H9 (cell line): ENCODE data around the gene TADA1. TPM values are rescaled to one million over a fixed set of nuclear protein-coding genes. Genes with fewer than 3 reads are reported as not detected.

Source experiments
- DNase-seq: peaks from one replicate; pipeline ENCODE4 v3.0.0-alpha.2; 2017
- H2AFZ ChIP-seq: one replicate; pipeline ENCODE4 v1.6.1; 2013; ENCODE audit warnings: mild to moderate bottlenecking, low read length, control low read depth, moderate library complexity
- H2AK5ac ChIP-seq: 2 replicates; pipeline ENCODE4 v1.6.1; 2013; ENCODE audit warnings: low read length, control low read depth, mixed read lengths; ENCODE audit not compliant: insufficient read length
- H2BK120ac ChIP-seq: one replicate; pipeline ENCODE4 v1.6.1; 2013; ENCODE audit warnings: low read depth, mild to moderate bottlenecking, low read length, control low read depth, inconsistent platforms; ENCODE audit not compliant: poor library complexity, severe bottlenecking
- H2BK12ac ChIP-seq: 2 replicates; pipeline ENCODE4 v1.6.1; 2013; ENCODE audit warnings: low read length, control low read depth, mixed read lengths, low read depth; ENCODE audit not compliant: insufficient read length
- H2BK15ac ChIP-seq: 2 replicates; pipeline ENCODE4 v1.6.1; 2013; ENCODE audit warnings: low read depth, low read length, control low read depth
- H2BK20ac ChIP-seq: one replicate; pipeline ENCODE4 v1.6.1; 2013; ENCODE audit warnings: low read depth, mild to moderate bottlenecking, low read length, control low read depth, inconsistent platforms; ENCODE audit not compliant: poor library complexity, severe bottlenecking
- H2BK5ac ChIP-seq: 2 replicates; pipeline ENCODE4 v1.6.1; 2013; ENCODE audit warnings: low read length, control low read depth, mixed read lengths; ENCODE audit not compliant: insufficient read length
- H3K14ac ChIP-seq: 2 replicates; pipeline ENCODE4 v1.6.1; 2013; ENCODE audit warnings: low read length, control low read depth; ENCODE audit not compliant: insufficient read depth
- H3K18ac ChIP-seq: 2 replicates; pipeline ENCODE4 v1.6.1; 2013; ENCODE audit warnings: low read depth, mild to moderate bottlenecking, mixed read lengths, low read length, control low read depth; ENCODE audit not compliant: insufficient read length
- H3K23ac ChIP-seq: 2 replicates; pipeline ENCODE4 v1.6.1; 2013; ENCODE audit warnings: low read length, control low read depth, mixed read lengths, low read depth; ENCODE audit not compliant: insufficient read length
- H3K23me2 ChIP-seq: 2 replicates; pipeline ENCODE4 v1.6.1; 2013; ENCODE audit warnings: low read depth, mild to moderate bottlenecking, mixed read lengths, low read length, control low read depth; ENCODE audit not compliant: insufficient read length, poor library complexity, severe bottlenecking
- H3K27ac ChIP-seq: 2 replicates; pipeline ENCODE4 v1.5.1; 2013; ENCODE audit warnings: low read length, control low read depth, mixed read lengths, low read depth; ENCODE audit not compliant: insufficient read length
- H3K27me3 ChIP-seq: 2 replicates; pipeline ENCODE4 v1.6.1; 2013; ENCODE audit warnings: low read length, control low read depth, inconsistent platforms; ENCODE audit not compliant: insufficient read depth
- H3K4ac ChIP-seq: 2 replicates; pipeline ENCODE4 v1.6.1; 2013; ENCODE audit warnings: low read depth, mild to moderate bottlenecking, control low read depth, inconsistent platforms, low read length, moderate library complexity
- H3K4me1 ChIP-seq: 2 replicates; pipeline ENCODE4 v1.6.1; 2013; ENCODE audit warnings: low read length, control low read depth, inconsistent platforms; ENCODE audit not compliant: insufficient read depth
- H3K4me2 ChIP-seq: 2 replicates; pipeline ENCODE4 v1.6.1; 2013; ENCODE audit warnings: low read length, control low read depth, mixed read lengths; ENCODE audit not compliant: insufficient read length, insufficient read depth
- H3K56ac ChIP-seq: 2 replicates; pipeline ENCODE4 v1.6.1; 2013; ENCODE audit warnings: low read depth, mild to moderate bottlenecking, mixed read lengths, low read length, control low read depth; ENCODE audit not compliant: insufficient read length
- H3K79me1 ChIP-seq: 2 replicates; pipeline ENCODE4 v1.6.1; 2013; ENCODE audit warnings: low read depth, mild to moderate bottlenecking, moderate library complexity, low read length, control low read depth, inconsistent platforms; ENCODE audit not compliant: insufficient read depth, poor library complexity, severe bottlenecking
- H3K79me2 ChIP-seq: 2 replicates; pipeline ENCODE4 v1.6.1; 2013; ENCODE audit warnings: low read length, control low read depth, inconsistent platforms; ENCODE audit not compliant: insufficient read depth
- H3K9ac ChIP-seq: 2 replicates; pipeline ENCODE4 v1.6.1; 2013; ENCODE audit warnings: low read length, control low read depth, mixed read lengths; ENCODE audit not compliant: insufficient read length; ENCODE audit errors: extremely low read depth
- H3K9me3 ChIP-seq: one replicate; pipeline ENCODE4 v1.6.1; 2013; ENCODE audit warnings: low read depth, low read length, inconsistent platforms; ENCODE audit not compliant: control insufficient read depth
- H3T11ph ChIP-seq: one replicate; pipeline ENCODE4 v1.6.1; 2013; ENCODE audit warnings: mild to moderate bottlenecking, low read length, control low read depth, inconsistent platforms
- H4K20me1 ChIP-seq: one replicate; pipeline ENCODE4 v1.6.1; 2013; ENCODE audit not compliant: control insufficient read depth, insufficient read length, insufficient read depth
- H4K5ac ChIP-seq: 2 replicates; pipeline ENCODE4 v1.6.1; 2013; ENCODE audit warnings: low read depth, mild to moderate bottlenecking, mixed read lengths, low read length, control low read depth; ENCODE audit not compliant: insufficient read length
- H4K8ac ChIP-seq: replicated peaks from 2 replicates; pipeline ENCODE4 v1.6.1; 2013; ENCODE audit warnings: low read length, control low read depth, mixed read lengths, low read depth; ENCODE audit not compliant: insufficient read length
- H4K91ac ChIP-seq: 2 replicates; pipeline ENCODE4 v1.6.1; 2013; ENCODE audit warnings: low read depth, mild to moderate bottlenecking, moderate library complexity, mixed read lengths, low read length, control low read depth; ENCODE audit not compliant: insufficient read length
- H3K27ac Mint-ChIP-seq, 3 experiments: 2 replicates in 2 of 3; 3 replicates in 1 of 3; pipeline ENCODE4 v1.8.0; 2020 to 2021; ENCODE audit warnings: mixed read lengths in 3 of 3, mild to moderate bottlenecking in 1 of 3, moderate library complexity in 1 of 3
- H3K27me3 Mint-ChIP-seq: 2 replicates; pipeline ENCODE4 v1.8.0; 2021; ENCODE audit warnings: low read depth, mild to moderate bottlenecking, moderate library complexity, mixed read lengths
- H3K36me3 Mint-ChIP-seq, 3 experiments: 2 replicates in 2 of 3; 3 replicates in 1 of 3; pipeline ENCODE4 v1.8.0; 2020 to 2021; ENCODE audit warnings: low read depth in 3 of 3, mixed read lengths in 3 of 3; ENCODE audit not compliant: insufficient read depth in 1 of 3
- H3K4me1 Mint-ChIP-seq, 2 experiments: 2 replicates each; pipeline ENCODE4 v1.8.0; 2020; ENCODE audit warnings: mixed read lengths in 2 of 2
- H3K4me3 Mint-ChIP-seq, 2 experiments: 2 replicates in 1 of 2; 3 replicates in 1 of 2; pipeline ENCODE4 v1.8.0; 2020 to 2021; ENCODE audit warnings: mild to moderate bottlenecking in 2 of 2, mixed read lengths in 2 of 2, moderate library complexity in 1 of 2
- H3K9me3 Mint-ChIP-seq, 2 experiments: 2 replicates in 1 of 2; 3 replicates in 1 of 2; pipeline ENCODE4 v1.8.0; 2020; ENCODE audit warnings: mild to moderate bottlenecking in 2 of 2, mixed read lengths in 2 of 2, moderate library complexity in 1 of 2
- WGBS: extraction: QIAGEN DNeasy Blood & Tissue Kit; methylation state at CpG from one replicate; pipeline ENCODE4 v1.1.7; 2013; ENCODE audit warnings: missing lambda C conversion rate, low lambda C conversion rate, mixed read lengths; ENCODE audit not compliant: insufficient read length; ENCODE audit errors: extremely low coverage; 5-methylcytosine and 5-hydroxymethylcytosine counted together
- total RNA-seq: library from RNA; stranded (reverse); gene quantifications from 2 replicates; pipeline ENCODE4 v1.2.1, GENCODE V29; 2021
- TF ChIP-seq, protein P1 (sequence below): fragments of 200-600 bp; sonication (generic); conservative IDR thresholded peaks from 3 replicates; pipeline ENCODE4 v1.8.0; 2021; ENCODE audit warnings: antibody characterized with exemption, mild to moderate bottlenecking

TADA1 gene
- total RNA-seq, 1 experiment from 2014 or later: 20.7 TPM

GRCh38 chr1:166895766-166896165, 19.7 kb upstream of the TADA1 start:
- H2BK20ac ChIP-seq: no peak overlapping the region
- no peak overlapping the region for H3K56ac ChIP-seq
- no peak overlapping the region for H4K8ac ChIP-seq
- H3K79me2 ChIP-seq: no peaks in the 10 kb centered on the region
- Mint-ChIP-seq H3K27ac (no peak overlapping the region), H3K4me3 (no peak overlapping the region), H3K36me3 (peaks cover 2 to 14% (median 9%) of the 10 kb centered on the region in 3 experiments; a peak in 6 of 7 replicates), H3K9me3 (peaks cover 18 to 24% of the 10 kb centered on the region in 2 experiments), H3K27me3 (peaks cover 6% of the 10 kb centered on the region), H3K4me1 (no peaks in the 10 kb centered on the region)
- no peak overlapping the region for H2AK5ac ChIP-seq
- no peak overlapping the region for H2BK15ac ChIP-seq
- TF ChIP-seq, protein P1, sequence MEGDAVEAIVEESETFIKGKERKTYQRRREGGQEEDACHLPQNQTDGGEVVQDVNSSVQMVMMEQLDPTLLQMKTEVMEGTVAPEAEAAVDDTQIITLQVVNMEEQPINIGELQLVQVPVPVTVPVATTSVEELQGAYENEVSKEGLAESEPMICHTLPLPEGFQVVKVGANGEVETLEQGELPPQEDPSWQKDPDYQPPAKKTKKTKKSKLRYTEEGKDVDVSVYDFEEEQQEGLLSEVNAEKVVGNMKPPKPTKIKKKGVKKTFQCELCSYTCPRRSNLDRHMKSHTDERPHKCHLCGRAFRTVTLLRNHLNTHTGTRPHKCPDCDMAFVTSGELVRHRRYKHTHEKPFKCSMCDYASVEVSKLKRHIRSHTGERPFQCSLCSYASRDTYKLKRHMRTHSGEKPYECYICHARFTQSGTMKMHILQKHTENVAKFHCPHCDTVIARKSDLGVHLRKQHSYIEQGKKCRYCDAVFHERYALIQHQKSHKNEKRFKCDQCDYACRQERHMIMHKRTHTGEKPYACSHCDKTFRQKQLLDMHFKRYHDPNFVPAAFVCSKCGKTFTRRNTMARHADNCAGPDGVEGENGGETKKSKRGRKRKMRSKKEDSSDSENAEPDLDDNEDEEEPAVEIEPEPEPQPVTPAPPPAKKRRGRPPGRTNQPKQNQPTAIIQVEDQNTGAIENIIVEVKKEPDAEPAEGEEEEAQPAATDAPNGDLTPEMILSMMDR: no peak
- H3K23ac ChIP-seq: no peak overlapping the region
- no peak overlapping the region for H2BK12ac ChIP-seq
- DNase-seq: no peak
- no peak overlapping the region for H2BK120ac ChIP-seq
- H2AFZ ChIP-seq: no peak overlapping the region
- no peak overlapping the region for H2BK5ac ChIP-seq
- H3K27me3 ChIP-seq: no peaks in the 10 kb centered on the region
- H3K9ac ChIP-seq: no peak overlapping the region
- H3K79me1 ChIP-seq: no peaks in the 10 kb centered on the region
- H3K4me1 ChIP-seq: no peaks in the 10 kb centered on the region
- no peaks in the 10 kb centered on the region for H4K20me1 ChIP-seq
- H4K5ac ChIP-seq: no peak overlapping the region
- no CpG with 5 or more reads among the region's 4 CpGs for WGBS
- no peak overlapping the region for H3K4me2 ChIP-seq
- H3K9me3 ChIP-seq: no peaks in the 10 kb centered on the region
- no peak overlapping the region for H3T11ph ChIP-seq
- no peak overlapping the region for H3K4ac ChIP-seq
- H3K27ac ChIP-seq: no peak overlapping the region
- H3K23me2 ChIP-seq: no peaks in the 10 kb centered on the region
- H3K18ac ChIP-seq: no peak overlapping the region
- no peak overlapping the region for H3K14ac ChIP-seq
- H4K91ac ChIP-seq: no peak overlapping the region
